ENCODE results near the gene TGFB2. TPM values are rescaled to one million over a fixed set of nuclear protein-coding genes. Genes with fewer than 3 reads are reported as not detected.

TGFB2 gene
- total and polyA plus RNA-seq, 2 experiments from 2014 or later = 0.97 to 1.3 TPM

GRCh38 chr1:218479436-218480115, 134.4 kb downstream of the TGFB2 start:
- H3K4me1 ChIP-seq (ENCODE audit: insufficient read depth) = peaks cover 73% of the 10 kb centered on the region
- H3K79me2 ChIP-seq (ENCODE audit: insufficient read depth) = no peaks in the 10 kb centered on the region
- WGBS, 2 experiments (ENCODE audit: low coverage in 1 of 2, low lambda C conversion rate in 2 of 2, missing lambda C conversion rate in 2 of 2) = 0 to 6% methylated on average over 1 of the region's 1 CpG
- no peak for TF ChIP-seq EZH2phosphoT487 (IDR thresholded peaks at IDR 0.05; ENCODE audit: insufficient read depth, low read depth)
- TF ChIP-seq EZH2 (IDR thresholded peaks at IDR 0.05; ENCODE audit: insufficient read depth, poor library complexity, severe bottlenecking) = no peak
- H2AFZ ChIP-seq = no peak overlapping the region
- peak overlapping the region; percentile 93 for H3K27ac ChIP-seq
- H3K36me3 ChIP-seq (ENCODE audit: low read depth) = no peaks in the 10 kb centered on the region
- H3K4me2 ChIP-seq (ENCODE audit: unreplicated experiment) = peak overlapping the region; percentile 56
- no peaks in the 10 kb centered on the region for H3K27me3 ChIP-seq (replicated peaks; ENCODE audit: insufficient read depth)
- peak overlapping the region; percentile 69 for H3K9ac ChIP-seq
- peak; percentile 67 for DNase-seq
- H3K4me3 ChIP-seq = no peak overlapping the region
- no peaks in the 10 kb centered on the region for H3K9me3 ChIP-seq (ENCODE audit: low read depth)
- H4K20me1 ChIP-seq (ENCODE audit: insufficient read depth) = no peaks in the 10 kb centered on the region
- in situ Hi-C loops (cut with MboI) = no loop called here
- no peaks in the 10 kb centered on the region for H3K9me2 ChIP-seq (ENCODE audit: insufficient read depth)
- H3F3A ChIP-seq (ENCODE audit: insufficient read depth) = peaks cover 46% of the 10 kb centered on the region

- Histone ChIP-seq H3K9me3 (ENCODE audit: low read depth) (no peaks in the 10 kb centered on the region), H4K20me1 (ENCODE audit: insufficient read depth) (no peaks in the 10 kb centered on the region), H3K4me1 (ENCODE audit: insufficient read depth) (peaks cover 71% of the 10 kb centered on the region), H3K27ac (peak overlapping the region; percentile 93), H2AFZ (no peak overlapping the region), H3F3A (ENCODE audit: insufficient read depth) (peaks cover 46% of the 10 kb centered on the region), H3K9me2 (ENCODE audit: insufficient read depth) (no peaks in the 10 kb centered on the region), H3K27me3 (replicated peaks; ENCODE audit: insufficient read depth) (no peaks in the 10 kb centered on the region), H3K9ac (peak overlapping the region; percentile 69), H3K36me3 (ENCODE audit: low read depth) (no peaks in the 10 kb centered on the region), H3K4me2 (ENCODE audit: unreplicated experiment) (peak overlapping the region; percentile 56), H3K4me3 (peak overlapping the region; percentile 18; the same call in 1 of the 2 replicates), H3K79me2 (ENCODE audit: insufficient read depth) (no peaks in the 10 kb centered on the region)
- no peak for TF ChIP-seq EZH2phosphoT487 (IDR thresholded peaks at IDR 0.05; ENCODE audit: insufficient read depth, low read depth)
- DNase-seq = peak; percentile 95
- WGBS, 2 experiments (ENCODE audit: low coverage in 1 of 2, low lambda C conversion rate in 2 of 2, missing lambda C conversion rate in 2 of 2) = 0 to 4% methylated on average over 3 of the region's 3 CpGs
- in situ Hi-C loops (cut with MboI) = no loop called here
Observed at GRCh38 chr1:218480137-218480536, 135.0 kb downstream of the TGFB2 start.

- Histone ChIP-seq H3K79me2 (ENCODE audit: insufficient read depth) (no peaks in the 10 kb centered on the region), H4K20me1 (ENCODE audit: insufficient read depth) (no peaks in the 10 kb centered on the region), H3K4me2 (ENCODE audit: unreplicated experiment) (peak overlapping the region; percentile 56), H3K27me3 (replicated peaks; ENCODE audit: insufficient read depth) (no peaks in the 10 kb centered on the region), H3K27ac (peak overlapping the region; percentile 93), H3K36me3 (ENCODE audit: low read depth) (no peaks in the 10 kb centered on the region), H2AFZ (no peak overlapping the region), H3K9me3 (ENCODE audit: low read depth) (no peaks in the 10 kb centered on the region), H3K4me3 (peak overlapping the region; percentile 18; the same call in 1 of the 2 replicates), H3K9me2 (ENCODE audit: insufficient read depth) (no peaks in the 10 kb centered on the region), H3K4me1 (ENCODE audit: insufficient read depth) (peaks cover 66% of the 10 kb centered on the region), H3K9ac (peak overlapping the region; percentile 69), H3F3A (ENCODE audit: insufficient read depth) (peaks cover 46% of the 10 kb centered on the region)
- WGBS, 2 experiments (ENCODE audit: low coverage in 1 of 2, low lambda C conversion rate in 2 of 2, missing lambda C conversion rate in 2 of 2) = 0% methylated on average over 1 of the region's 1 CpG
- peak; percentile 85 for DNase-seq
- no peak for TF ChIP-seq EZH2 (IDR thresholded peaks at IDR 0.05; ENCODE audit: insufficient read depth, poor library complexity, severe bottlenecking)
- peak; percentile 59; the same call in 1 of the 2 replicates for TF ChIP-seq EZH2phosphoT487 (IDR thresholded peaks at IDR 0.05; ENCODE audit: insufficient read depth, low read depth)
- in situ Hi-C loops (cut with MboI) = no loop called here
Observed at GRCh38 chr1:218480588-218481099, 135.5 kb downstream of the TGFB2 start.

- peaks cover 46% of the 10 kb centered on the region for H3F3A ChIP-seq (ENCODE audit: insufficient read depth)
- no peaks in the 10 kb centered on the region for H4K20me1 ChIP-seq (ENCODE audit: insufficient read depth)
- H3K4me2 ChIP-seq (ENCODE audit: unreplicated experiment) = peak overlapping the region; percentile 56
- H3K79me2 ChIP-seq (ENCODE audit: insufficient read depth) = no peaks in the 10 kb centered on the region
- H3K4me3 ChIP-seq = no peak overlapping the region
- H3K4me1 ChIP-seq (ENCODE audit: insufficient read depth) = peaks cover 60% of the 10 kb centered on the region
- DNase-seq = peak; percentile 65
- no peaks in the 10 kb centered on the region for H3K9me3 ChIP-seq (ENCODE audit: low read depth)
- no peak overlapping the region for H2AFZ ChIP-seq
- in situ Hi-C loops (cut with MboI) = no loop called here
- no peaks in the 10 kb centered on the region for H3K36me3 ChIP-seq (ENCODE audit: low read depth)
- no peaks in the 10 kb centered on the region for H3K27me3 ChIP-seq (replicated peaks; ENCODE audit: insufficient read depth)
- 5 to 6% methylated on average over 3 of the region's 3 CpGs for WGBS, 2 experiments (ENCODE audit: low coverage in 1 of 2, low lambda C conversion rate in 2 of 2, missing lambda C conversion rate in 2 of 2)
- peak overlapping the region; percentile 69 for H3K9ac ChIP-seq
- H3K9me2 ChIP-seq (ENCODE audit: insufficient read depth) = no peaks in the 10 kb centered on the region
- peak overlapping the region; percentile 93 for H3K27ac ChIP-seq
- TF ChIP-seq EZH2phosphoT487 (IDR thresholded peaks at IDR 0.05; ENCODE audit: insufficient read depth, low read depth) = no peak
- TF ChIP-seq EZH2 (IDR thresholded peaks at IDR 0.05; ENCODE audit: insufficient read depth, poor library complexity, severe bottlenecking) = no peak
Observed at GRCh38 chr1:218481116-218481775, 136.1 kb downstream of the TGFB2 start.

All from GM23248 (cell line).